ENCODE results near the gene C3AR1.

GRCh38 chr12:8014836-8015235 is 51.3 kb downstream of the C3AR1 start:
- TF ChIP-seq POLR2A (IDR thresholded peaks at IDR 0.05; ENCODE audit: low read length) (no peak), GATA1 (IDR thresholded peaks at IDR 0.05; ENCODE audit: low read depth, low read length) (no peak)
